HG03469 (cell line): ENCODE results near the gene ZNG1F.
"Not testable (repeated sequence)": the region's sequence is repeated elsewhere in the genome, so short reads cannot be mapped to it uniquely, and the experiment has no call there.

Source experiments
- ATAC-seq: cut with Tn5 transposase; IDR thresholded peaks from one replicate; pipeline ENCODE4 v1.9.1; 2021; ENCODE audit warnings: mild to moderate bottlenecking, moderate library complexity, moderate number of reproducible peaks; ENCODE audit not compliant: unreplicated experiment

The ZNG1F gene

GRCh38 chr9:41087157-41087780, 101.8 kb downstream of the ZNG1F start:
- not testable (repeated sequence) for ATAC-seq

GRCh38 chr9:41086685-41087084, 102.4 kb downstream of the ZNG1F start:
- ATAC-seq = not testable (repeated sequence)

- ATAC-seq = not testable (repeated sequence)
Observed at GRCh38 chr9:41086215-41086614, 102.9 kb downstream of the ZNG1F start.

- not testable (repeated sequence) for ATAC-seq
Observed at GRCh38 chr9:41082358-41082757, 106.8 kb downstream of the ZNG1F start.
